PC-9 (cell line): ENCODE measurements around the gene MTG2.

Experiments used
- EZH2 ChIP-seq: fragments of 200-600 bp; sonication (generic); IDR thresholded peaks from 2 replicates; pipeline ENCODE4 v1.8.0; 2017; ENCODE audit warnings: antibody characterized with exemption, low read depth
- TF ChIP-seq, protein P1 (sequence below): fragments of 200-600 bp; sonication (generic); conservative IDR thresholded peaks from 2 replicates; pipeline ENCODE4 v1.6.1; 2017; ENCODE audit warnings: mixed run types, antibody characterized with exemption, mild to moderate bottlenecking, moderate library complexity

DNA sequence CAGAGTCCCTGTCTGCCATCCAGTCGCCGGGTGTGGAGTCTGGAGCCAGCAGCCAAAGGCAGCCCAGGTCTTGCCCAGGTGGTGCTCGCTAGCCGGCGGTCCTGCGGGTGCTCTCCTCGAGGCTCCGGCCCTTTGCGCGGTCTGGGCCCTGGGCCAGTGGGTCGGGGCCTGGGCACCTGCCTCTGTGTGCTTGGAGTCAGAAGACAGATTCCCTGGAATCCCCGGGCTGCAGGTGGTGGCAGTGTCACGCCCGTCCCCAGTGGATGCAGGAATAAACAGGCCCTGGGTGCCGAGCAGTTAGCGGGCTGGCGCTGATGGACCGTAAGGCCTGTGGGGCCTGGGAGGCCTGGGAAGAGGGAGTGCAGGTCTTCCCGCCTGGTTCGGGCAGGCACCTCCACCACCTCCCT, 33.9 kb upstream of the MTG2 start:
- TF ChIP-seq, protein P1, sequence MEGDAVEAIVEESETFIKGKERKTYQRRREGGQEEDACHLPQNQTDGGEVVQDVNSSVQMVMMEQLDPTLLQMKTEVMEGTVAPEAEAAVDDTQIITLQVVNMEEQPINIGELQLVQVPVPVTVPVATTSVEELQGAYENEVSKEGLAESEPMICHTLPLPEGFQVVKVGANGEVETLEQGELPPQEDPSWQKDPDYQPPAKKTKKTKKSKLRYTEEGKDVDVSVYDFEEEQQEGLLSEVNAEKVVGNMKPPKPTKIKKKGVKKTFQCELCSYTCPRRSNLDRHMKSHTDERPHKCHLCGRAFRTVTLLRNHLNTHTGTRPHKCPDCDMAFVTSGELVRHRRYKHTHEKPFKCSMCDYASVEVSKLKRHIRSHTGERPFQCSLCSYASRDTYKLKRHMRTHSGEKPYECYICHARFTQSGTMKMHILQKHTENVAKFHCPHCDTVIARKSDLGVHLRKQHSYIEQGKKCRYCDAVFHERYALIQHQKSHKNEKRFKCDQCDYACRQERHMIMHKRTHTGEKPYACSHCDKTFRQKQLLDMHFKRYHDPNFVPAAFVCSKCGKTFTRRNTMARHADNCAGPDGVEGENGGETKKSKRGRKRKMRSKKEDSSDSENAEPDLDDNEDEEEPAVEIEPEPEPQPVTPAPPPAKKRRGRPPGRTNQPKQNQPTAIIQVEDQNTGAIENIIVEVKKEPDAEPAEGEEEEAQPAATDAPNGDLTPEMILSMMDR, result no peak
- no peak for TF ChIP-seq EZH2
